ENCODE data around the gene CTNND2.

CTNND2 gene

DNA sequence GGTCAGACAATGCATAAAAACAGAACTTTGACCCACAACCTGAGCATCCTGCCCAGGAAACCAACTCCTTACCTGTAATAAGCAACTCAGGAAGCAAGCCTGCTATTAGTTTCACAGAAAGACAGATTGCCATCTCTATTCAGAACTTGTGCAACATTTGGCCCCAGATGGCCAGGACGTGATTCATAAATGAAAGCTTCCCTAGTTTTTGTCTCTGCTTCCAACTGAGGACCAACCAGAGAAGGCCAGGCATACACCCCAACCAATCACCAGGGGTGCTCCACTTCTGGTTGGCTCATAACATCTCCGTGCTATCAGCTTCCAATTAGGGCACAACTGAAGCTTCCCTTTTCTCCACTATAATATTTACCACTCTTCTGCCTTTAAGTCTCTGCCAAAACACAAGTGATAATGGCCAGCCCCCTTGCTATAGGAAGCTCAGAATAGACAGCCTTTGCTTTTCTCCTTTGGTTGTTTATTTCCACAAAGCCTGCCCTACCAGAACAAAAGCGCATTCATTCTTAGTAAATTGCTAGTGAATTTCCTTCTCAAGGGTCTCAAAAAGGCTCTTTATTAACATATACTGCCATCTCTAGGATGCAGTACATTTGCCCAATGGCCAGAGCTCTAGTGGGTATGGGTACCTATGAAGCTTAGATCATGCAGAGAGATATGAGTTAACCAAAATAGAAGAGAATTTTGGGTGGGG is 853.5 kb downstream of the CTNND2 start:
- DNase-seq (ENCODE audit: extremely low spot score): no peak
- CTCF ChIA-PET: no interaction called here

DNA sequence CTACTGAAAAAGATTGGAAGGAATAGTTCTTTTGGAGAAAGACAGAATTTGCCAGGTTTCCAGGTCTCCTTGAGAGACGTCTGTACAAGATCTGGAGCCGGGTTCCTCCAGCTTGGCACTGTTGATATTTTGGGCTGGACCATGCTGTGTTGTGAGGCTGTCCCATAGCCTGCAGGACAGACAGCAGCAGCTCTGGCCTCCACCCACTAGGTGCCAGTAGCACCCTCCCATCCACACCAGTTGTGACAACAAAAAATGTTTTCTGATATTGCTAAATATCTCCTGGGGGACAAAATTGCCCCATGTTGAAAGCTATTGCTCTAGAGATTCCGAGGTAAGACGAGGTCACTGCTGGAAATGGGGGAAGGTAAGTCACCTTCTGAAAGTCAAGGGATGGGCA is 855.5 kb downstream of the CTNND2 start:
- no peak for DNase-seq (ENCODE audit: extremely low spot score)
- no peak for TF ChIP-seq FOXA1 (IDR thresholded peaks at IDR 0.05)
- no peak for TF ChIP-seq L3MBTL2 (conservative IDR thresholded peaks at IDR 0.05)
- TF ChIP-seq NFRKB (IDR thresholded peaks at IDR 0.05): no peak
- TF ChIP-seq SUZ12 (IDR thresholded peaks at IDR 0.05): no peak
- no peak for TF ChIP-seq FOXM1 (IDR thresholded peaks at IDR 0.05; ENCODE audit: borderline replicate concordance)
- no peak for TF ChIP-seq CTBP1 (IDR thresholded peaks at IDR 0.05; ENCODE audit: borderline replicate concordance)
- no peak for TF ChIP-seq LEF1 (IDR thresholded peaks at IDR 0.05; ENCODE audit: borderline replicate concordance)
- TF ChIP-seq ARNT (IDR thresholded peaks at IDR 0.05): no peak
- TF ChIP-seq HDGF (IDR thresholded peaks at IDR 0.05; ENCODE audit: borderline replicate concordance): no peak
- TF ChIP-seq BHLHE40 (IDR thresholded peaks at IDR 0.05; ENCODE audit: borderline replicate concordance): no peak
- no peak for TF ChIP-seq SP1 (IDR thresholded peaks at IDR 0.05)
- TF ChIP-seq ELF4 (IDR thresholded peaks at IDR 0.05): no peak
- TF ChIP-seq FOXK2 (IDR thresholded peaks at IDR 0.05): no peak
- TF ChIP-seq ZNF384 (IDR thresholded peaks at IDR 0.05): no peak
- no peak for TF ChIP-seq PKNOX1 (IDR thresholded peaks at IDR 0.05)
- ChIA-PET POLR2A (no interaction called here), CTCF (no interaction called here)

More for the DNA sequence above, 853.5 kb downstream of the CTNND2 start:
- no peak for TF ChIP-seq FOXA1 (IDR thresholded peaks at IDR 0.05)
- TF ChIP-seq SUZ12 (IDR thresholded peaks at IDR 0.05): no peak
- no peak for TF ChIP-seq BHLHE40 (IDR thresholded peaks at IDR 0.05; ENCODE audit: borderline replicate concordance)
- TF ChIP-seq HDGF (IDR thresholded peaks at IDR 0.05; ENCODE audit: borderline replicate concordance): no peak
- TF ChIP-seq ZNF384 (IDR thresholded peaks at IDR 0.05): no peak
- TF ChIP-seq TARDBP (IDR thresholded peaks at IDR 0.05): no peak
- TF ChIP-seq PKNOX1 (IDR thresholded peaks at IDR 0.05): no peak
- TF ChIP-seq SP1 (IDR thresholded peaks at IDR 0.05): no peak
- no peak for TF ChIP-seq L3MBTL2 (conservative IDR thresholded peaks at IDR 0.05)
- no peak for TF ChIP-seq FOXM1 (IDR thresholded peaks at IDR 0.05; ENCODE audit: borderline replicate concordance)
- TF ChIP-seq ELF4 (IDR thresholded peaks at IDR 0.05): no peak
- TF ChIP-seq CTBP1 (IDR thresholded peaks at IDR 0.05; ENCODE audit: borderline replicate concordance): no peak
- no peak for TF ChIP-seq LEF1 (IDR thresholded peaks at IDR 0.05; ENCODE audit: borderline replicate concordance)
- TF ChIP-seq NFRKB (IDR thresholded peaks at IDR 0.05): no peak
- POLR2A ChIA-PET: no interaction called here

DNA sequence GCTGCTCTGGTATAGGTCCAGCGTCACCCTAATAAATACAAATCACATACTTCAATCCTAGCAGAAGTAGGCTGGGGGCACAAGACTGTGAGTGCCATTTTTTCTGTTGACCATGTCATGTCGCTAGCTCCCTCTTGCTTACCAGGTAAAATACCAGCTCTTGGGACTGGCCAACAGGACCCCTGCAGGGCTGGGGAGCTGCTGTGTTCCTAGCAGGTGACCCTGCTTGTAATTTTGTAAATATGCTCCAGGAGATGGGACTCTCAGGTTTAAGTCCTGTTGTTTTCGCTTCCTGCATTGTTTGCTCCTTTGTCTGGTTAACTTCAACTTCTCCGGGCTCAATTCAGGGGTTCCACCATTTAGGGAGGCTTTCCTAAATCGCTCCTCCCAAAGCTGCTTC is 856.6 kb downstream of the CTNND2 start:
- TF ChIP-seq FOXA1 (IDR thresholded peaks at IDR 0.05) (no peak), PKNOX1 (IDR thresholded peaks at IDR 0.05) (no peak), ZNF384 (IDR thresholded peaks at IDR 0.05) (no peak), L3MBTL2 (conservative IDR thresholded peaks at IDR 0.05) (no peak), SP1 (IDR thresholded peaks at IDR 0.05) (no peak), NFRKB (IDR thresholded peaks at IDR 0.05) (no peak), ARNT (IDR thresholded peaks at IDR 0.05) (no peak), HDGF (IDR thresholded peaks at IDR 0.05; ENCODE audit: borderline replicate concordance) (no peak), FOXM1 (IDR thresholded peaks at IDR 0.05; ENCODE audit: borderline replicate concordance) (no peak), BHLHE40 (IDR thresholded peaks at IDR 0.05; ENCODE audit: borderline replicate concordance) (no peak), ELF4 (IDR thresholded peaks at IDR 0.05) (no peak), LEF1 (IDR thresholded peaks at IDR 0.05; ENCODE audit: borderline replicate concordance) (no peak), TARDBP (IDR thresholded peaks at IDR 0.05) (no peak), FOXK2 (IDR thresholded peaks at IDR 0.05) (no peak), SUZ12 (IDR thresholded peaks at IDR 0.05) (no peak), CTBP1 (IDR thresholded peaks at IDR 0.05; ENCODE audit: borderline replicate concordance) (no peak)
- POLR2A ChIA-PET: no interaction called here
- CTCF ChIA-PET: no interaction called here
- DNase-seq (ENCODE audit: extremely low spot score): no peak

DNA sequence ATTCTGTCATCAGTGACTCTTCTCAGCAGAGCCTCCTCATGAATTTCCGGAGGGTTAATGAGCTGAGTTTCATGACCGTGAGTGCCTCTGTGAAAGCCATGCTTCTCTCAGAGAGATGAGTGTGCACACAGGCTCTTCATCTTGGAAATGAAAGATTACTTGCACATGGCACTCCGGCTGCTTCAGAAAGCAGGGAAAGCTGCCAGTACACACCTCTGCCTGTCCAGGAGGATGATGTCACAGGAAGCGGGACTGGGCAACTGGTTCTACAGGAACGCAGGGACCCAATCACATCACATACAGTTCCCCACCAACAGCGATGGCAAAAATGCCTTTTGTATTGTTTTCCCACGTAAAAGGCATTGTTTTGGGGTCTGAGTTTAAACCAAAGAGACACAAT is 857.2 kb downstream of the CTNND2 start:
- POLR2A ChIA-PET: no interaction called here
- CTCF ChIA-PET: no interaction called here
- no peak for DNase-seq (ENCODE audit: extremely low spot score)

More for the DNA sequence above, 857.2 kb downstream of the CTNND2 start:
- TF ChIP-seq FOXM1 (IDR thresholded peaks at IDR 0.05; ENCODE audit: borderline replicate concordance) (no peak), TARDBP (IDR thresholded peaks at IDR 0.05) (no peak), SP1 (IDR thresholded peaks at IDR 0.05) (no peak), FOXK2 (IDR thresholded peaks at IDR 0.05) (no peak), CTBP1 (IDR thresholded peaks at IDR 0.05; ENCODE audit: borderline replicate concordance) (no peak), ZNF384 (IDR thresholded peaks at IDR 0.05) (no peak), ELF4 (IDR thresholded peaks at IDR 0.05) (no peak), FOXA1 (IDR thresholded peaks at IDR 0.05) (no peak), ARNT (IDR thresholded peaks at IDR 0.05) (no peak), BHLHE40 (IDR thresholded peaks at IDR 0.05; ENCODE audit: borderline replicate concordance) (no peak), L3MBTL2 (conservative IDR thresholded peaks at IDR 0.05) (no peak), PKNOX1 (IDR thresholded peaks at IDR 0.05) (no peak), HDGF (IDR thresholded peaks at IDR 0.05; ENCODE audit: borderline replicate concordance) (no peak), NFRKB (IDR thresholded peaks at IDR 0.05) (no peak), SUZ12 (IDR thresholded peaks at IDR 0.05) (no peak), LEF1 (IDR thresholded peaks at IDR 0.05; ENCODE audit: borderline replicate concordance) (no peak)

Data from HEK293T (cell line).